ENCODE results near the gene GNAT3. TPM values are rescaled to one million over a fixed set of nuclear protein-coding genes. Genes with fewer than 3 reads are reported as not detected.

Gene GNAT3
- total and polyA plus RNA-seq, 4 donors: not detected

GRCh38 chr7:80413383-80413945 lies 98.4 kb downstream of the GNAT3 start:
- 84% methylated on average over 3 of the region's 3 CpGs for WGBS
- H3K4me3 ChIP-seq (ENCODE audit: low read depth in 1 of 3, low read length in 3 of 3): no peak overlapping the region
- no peak overlapping the region for H3K9ac ChIP-seq (ENCODE audit: low read depth in 1 of 2, low read length in 2 of 2)

More at GRCh38 chr7:80413383-80413945, 98.4 kb downstream of the GNAT3 start:
- no peak for TF ChIP-seq JUND (IDR thresholded peaks at IDR 0.05)
- no peak for TF ChIP-seq FOXA2 (IDR thresholded peaks at IDR 0.05)
- TF ChIP-seq, protein P1, sequence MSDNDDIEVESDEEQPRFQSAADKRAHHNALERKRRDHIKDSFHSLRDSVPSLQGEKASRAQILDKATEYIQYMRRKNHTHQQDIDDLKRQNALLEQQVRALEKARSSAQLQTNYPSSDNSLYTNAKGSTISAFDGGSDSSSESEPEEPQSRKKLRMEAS (IDR thresholded peaks at IDR 0.05): no peak
- TF ChIP-seq, protein P2, sequence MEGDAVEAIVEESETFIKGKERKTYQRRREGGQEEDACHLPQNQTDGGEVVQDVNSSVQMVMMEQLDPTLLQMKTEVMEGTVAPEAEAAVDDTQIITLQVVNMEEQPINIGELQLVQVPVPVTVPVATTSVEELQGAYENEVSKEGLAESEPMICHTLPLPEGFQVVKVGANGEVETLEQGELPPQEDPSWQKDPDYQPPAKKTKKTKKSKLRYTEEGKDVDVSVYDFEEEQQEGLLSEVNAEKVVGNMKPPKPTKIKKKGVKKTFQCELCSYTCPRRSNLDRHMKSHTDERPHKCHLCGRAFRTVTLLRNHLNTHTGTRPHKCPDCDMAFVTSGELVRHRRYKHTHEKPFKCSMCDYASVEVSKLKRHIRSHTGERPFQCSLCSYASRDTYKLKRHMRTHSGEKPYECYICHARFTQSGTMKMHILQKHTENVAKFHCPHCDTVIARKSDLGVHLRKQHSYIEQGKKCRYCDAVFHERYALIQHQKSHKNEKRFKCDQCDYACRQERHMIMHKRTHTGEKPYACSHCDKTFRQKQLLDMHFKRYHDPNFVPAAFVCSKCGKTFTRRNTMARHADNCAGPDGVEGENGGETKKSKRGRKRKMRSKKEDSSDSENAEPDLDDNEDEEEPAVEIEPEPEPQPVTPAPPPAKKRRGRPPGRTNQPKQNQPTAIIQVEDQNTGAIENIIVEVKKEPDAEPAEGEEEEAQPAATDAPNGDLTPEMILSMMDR (IDR thresholded peaks at IDR 0.05; ENCODE audit: low read depth, low read length, missing input control): no peak
- TF ChIP-seq REST (IDR thresholded peaks at IDR 0.05): no peak
- no peak for TF ChIP-seq FOXA1 (IDR thresholded peaks at IDR 0.05)
- TF ChIP-seq ZBTB33 (IDR thresholded peaks at IDR 0.05): no peak
- TF ChIP-seq GABPA (IDR thresholded peaks at IDR 0.05 in 1 of 2, conservative IDR thresholded peaks at IDR 0.05 in 1 of 2): no peak
- TF ChIP-seq NR2F2 (IDR thresholded peaks at IDR 0.05): no peak
- no peak for TF ChIP-seq YY1 (IDR thresholded peaks at IDR 0.05)
- TF ChIP-seq HNF4G (IDR thresholded peaks at IDR 0.05): no peak
- TF ChIP-seq EGR1 (IDR thresholded peaks at IDR 0.05; ENCODE audit: low read depth in 2 of 2): no peak
- no peak for TF ChIP-seq RAD21 (IDR thresholded peaks at IDR 0.05)
- no peak for TF ChIP-seq TAF1 (conservative IDR thresholded peaks at IDR 0.05)
- TF ChIP-seq RXRA (IDR thresholded peaks at IDR 0.05): no peak
- no peak for TF ChIP-seq SP1 (IDR thresholded peaks at IDR 0.05)
- TF ChIP-seq HNF4A (conservative IDR thresholded peaks at IDR 0.05): no peak
- TF ChIP-seq, protein P3, sequence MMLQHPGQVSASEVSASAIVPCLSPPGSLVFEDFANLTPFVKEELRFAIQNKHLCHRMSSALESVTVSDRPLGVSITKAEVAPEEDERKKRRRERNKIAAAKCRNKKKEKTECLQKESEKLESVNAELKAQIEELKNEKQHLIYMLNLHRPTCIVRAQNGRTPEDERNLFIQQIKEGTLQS (IDR thresholded peaks at IDR 0.05): no peak
- Histone ChIP-seq H3K36me3 (ENCODE audit: control insufficient read depth in 4 of 4, insufficient read depth in 3 of 4, low read depth in 1 of 4, low read length in 3 of 4) (no peaks in the 10 kb centered on the region), H3K27me3 (ENCODE audit: control insufficient read depth in 4 of 4, insufficient read depth in 4 of 4, low read length in 3 of 4) (no peaks in the 10 kb centered on the region), H3K9me3 (ENCODE audit: control insufficient read depth in 4 of 4, low read length in 3 of 4) (no peaks in the 10 kb centered on the region), H3K27ac (ENCODE audit: low read depth in 1 of 2, low read length in 2 of 2) (no peak overlapping the region), H3K4me1 (ENCODE audit: control insufficient read depth in 4 of 4, insufficient read depth in 4 of 4, low read length in 3 of 4) (no peaks in the 10 kb centered on the region)
- no peak for DNase-seq (ENCODE audit: low spot score)

Data from liver (tissue), 9 donors.